ENCODE data around the gene RAD51B.
"Not testable (repeated sequence)": the region's sequence is repeated elsewhere in the genome, so short reads cannot be mapped to it uniquely, and the experiment has no call there.

Gene RAD51B

GRCh38 chr14:68111853-68112270 is 292.3 kb downstream of the RAD51B start:
- Histone ChIP-seq H3K9me3 (ENCODE audit: severe bottlenecking) (peaks cover 3% of the 10 kb centered on the region), H3K36me3 (ENCODE audit: low read depth) (no peaks in the 10 kb centered on the region), H3K4me1 (ENCODE audit: insufficient read depth, poor library complexity, severe bottlenecking) (no peaks in the 10 kb centered on the region), H3K27me3 (ENCODE audit: insufficient read depth, poor library complexity, severe bottlenecking) (no peaks in the 10 kb centered on the region), H3K27ac (ENCODE audit: poor library complexity, severe bottlenecking) (no peak overlapping the region), H3K4me3 (ENCODE audit: severe bottlenecking) (no peak overlapping the region)
- no peak for DNase-seq (ENCODE audit: low spot score)
- no peak for TF ChIP-seq CTCF (IDR thresholded peaks at IDR 0.05; ENCODE audit: poor library complexity, severe bottlenecking)
- peak; percentile 44; the same call in 1 of the 3 replicates for ATAC-seq (ENCODE audit: low read depth)

GRCh38 chr14:68112442-68112841 is 292.9 kb downstream of the RAD51B start:
- no peak for TF ChIP-seq CTCF (IDR thresholded peaks at IDR 0.05; ENCODE audit: poor library complexity, severe bottlenecking)

GRCh38 chr14:68113343-68113930 is 293.9 kb downstream of the RAD51B start:
- no peaks in the 10 kb centered on the region for H3K27me3 ChIP-seq (ENCODE audit: insufficient read depth, poor library complexity, severe bottlenecking)
- no peaks in the 10 kb centered on the region for H3K4me1 ChIP-seq (ENCODE audit: insufficient read depth, poor library complexity, severe bottlenecking)
- no peaks in the 10 kb centered on the region for H3K36me3 ChIP-seq (ENCODE audit: low read depth)
- no peak for DNase-seq (ENCODE audit: low spot score)
- TF ChIP-seq CTCF (IDR thresholded peaks at IDR 0.05; ENCODE audit: poor library complexity, severe bottlenecking): no peak
- no peak for ATAC-seq (ENCODE audit: low read depth)
- no peak overlapping the region for H3K4me3 ChIP-seq (ENCODE audit: severe bottlenecking)
- H3K9me3 ChIP-seq (ENCODE audit: severe bottlenecking): peaks cover 3% of the 10 kb centered on the region
- no peak overlapping the region for H3K27ac ChIP-seq (ENCODE audit: poor library complexity, severe bottlenecking)

More at GRCh38 chr14:68112442-68112841, 292.9 kb downstream of the RAD51B start:
- Histone ChIP-seq H3K27ac (ENCODE audit: poor library complexity, severe bottlenecking) (no peak overlapping the region), H3K9me3 (ENCODE audit: severe bottlenecking) (peaks cover 3% of the 10 kb centered on the region), H3K27me3 (ENCODE audit: insufficient read depth, poor library complexity, severe bottlenecking) (no peaks in the 10 kb centered on the region), H3K4me1 (ENCODE audit: insufficient read depth, poor library complexity, severe bottlenecking) (no peaks in the 10 kb centered on the region), H3K4me3 (ENCODE audit: severe bottlenecking) (no peak overlapping the region), H3K36me3 (ENCODE audit: low read depth) (no peaks in the 10 kb centered on the region)
- ATAC-seq (ENCODE audit: low read depth): no peak
- DNase-seq (ENCODE audit: low spot score): no peak

- H3K27me3 ChIP-seq (ENCODE audit: insufficient read depth, poor library complexity, severe bottlenecking); H3K27ac ChIP-seq (ENCODE audit: poor library complexity, severe bottlenecking); H3K9me3 ChIP-seq (ENCODE audit: severe bottlenecking); H3K4me3 ChIP-seq (ENCODE audit: severe bottlenecking); ATAC-seq (ENCODE audit: low read depth); DNase-seq (ENCODE audit: low spot score); H3K36me3 ChIP-seq (ENCODE audit: low read depth); H3K4me1 ChIP-seq (ENCODE audit: insufficient read depth, poor library complexity, severe bottlenecking): not testable (repeated sequence)
Measured at GRCh38 chr14:68115952-68116351, 296.4 kb downstream of the RAD51B start.

GRCh38 chr14:68122651-68123050 is 303.1 kb downstream of the RAD51B start:
- no peak for ATAC-seq (ENCODE audit: low read depth)
- H3K9me3 ChIP-seq (ENCODE audit: severe bottlenecking): no peaks in the 10 kb centered on the region
- no peaks in the 10 kb centered on the region for H3K27me3 ChIP-seq (ENCODE audit: insufficient read depth, poor library complexity, severe bottlenecking)
- DNase-seq (ENCODE audit: low spot score): no peak
- H3K4me3 ChIP-seq (ENCODE audit: severe bottlenecking): no peak overlapping the region
- no peak overlapping the region for H3K27ac ChIP-seq (ENCODE audit: poor library complexity, severe bottlenecking)
- H3K36me3 ChIP-seq (ENCODE audit: low read depth): no peaks in the 10 kb centered on the region
- H3K4me1 ChIP-seq (ENCODE audit: insufficient read depth, poor library complexity, severe bottlenecking): peaks cover 18% of the 10 kb centered on the region
- no peak for TF ChIP-seq CTCF (IDR thresholded peaks at IDR 0.05; ENCODE audit: poor library complexity, severe bottlenecking)

Measured in RWPE2 (cell line).